ENCODE results near the gene FBLN1.

DNA sequence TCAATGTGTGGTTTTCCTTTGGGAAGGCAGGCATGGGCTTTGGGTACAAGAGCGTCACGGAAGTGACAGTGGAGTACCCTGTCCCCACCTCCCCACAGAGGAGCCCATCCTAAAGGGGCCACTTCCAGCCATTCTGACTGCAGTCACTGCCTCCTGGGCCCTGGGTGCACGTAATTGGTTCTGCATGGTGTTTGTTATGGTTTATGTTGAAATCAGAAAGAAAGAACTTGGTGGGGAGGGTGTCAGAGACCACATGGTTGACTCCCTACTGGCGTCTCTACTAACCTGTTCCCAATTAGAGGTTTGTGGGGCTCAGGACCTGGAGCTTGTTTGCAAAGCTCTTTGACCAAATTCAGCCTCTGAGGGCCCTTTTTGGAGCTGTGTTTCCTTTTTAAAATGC is 48.4 kb upstream of the FBLN1 start:
- TF ChIP-seq, protein P1, sequence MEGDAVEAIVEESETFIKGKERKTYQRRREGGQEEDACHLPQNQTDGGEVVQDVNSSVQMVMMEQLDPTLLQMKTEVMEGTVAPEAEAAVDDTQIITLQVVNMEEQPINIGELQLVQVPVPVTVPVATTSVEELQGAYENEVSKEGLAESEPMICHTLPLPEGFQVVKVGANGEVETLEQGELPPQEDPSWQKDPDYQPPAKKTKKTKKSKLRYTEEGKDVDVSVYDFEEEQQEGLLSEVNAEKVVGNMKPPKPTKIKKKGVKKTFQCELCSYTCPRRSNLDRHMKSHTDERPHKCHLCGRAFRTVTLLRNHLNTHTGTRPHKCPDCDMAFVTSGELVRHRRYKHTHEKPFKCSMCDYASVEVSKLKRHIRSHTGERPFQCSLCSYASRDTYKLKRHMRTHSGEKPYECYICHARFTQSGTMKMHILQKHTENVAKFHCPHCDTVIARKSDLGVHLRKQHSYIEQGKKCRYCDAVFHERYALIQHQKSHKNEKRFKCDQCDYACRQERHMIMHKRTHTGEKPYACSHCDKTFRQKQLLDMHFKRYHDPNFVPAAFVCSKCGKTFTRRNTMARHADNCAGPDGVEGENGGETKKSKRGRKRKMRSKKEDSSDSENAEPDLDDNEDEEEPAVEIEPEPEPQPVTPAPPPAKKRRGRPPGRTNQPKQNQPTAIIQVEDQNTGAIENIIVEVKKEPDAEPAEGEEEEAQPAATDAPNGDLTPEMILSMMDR (IDR thresholded peaks at IDR 0.05) = no peak
- no peak for TF ChIP-seq POLR2AphosphoS5 (IDR thresholded peaks at IDR 0.05)
- TF ChIP-seq POLR2A (IDR thresholded peaks at IDR 0.05) = no peak

Measured in stomach (tissue), 4 donors.